Esophagus (tissue), 2 donors: Measurements from ENCODE around the gene SPATA12. TPM values are rescaled to one million over a fixed set of nuclear protein-coding genes. Genes with fewer than 3 reads are reported as not detected.

Experiments used
- H3K27ac ChIP-seq, 2 donors: one replicate each; pipeline ENCODE4 v1.5.1; 2013; ENCODE audit warnings: low read depth in 2 of 2, mild to moderate bottlenecking in 2 of 2, inconsistent platforms in 1 of 2, low read length in 1 of 2, moderate library complexity in 1 of 2
- H3K27me3 ChIP-seq, 2 donors: one replicate each; pipeline ENCODE4 v1.6.1; 2013; ENCODE audit warnings: low read length in 2 of 2, control low read depth in 1 of 2, mild to moderate bottlenecking in 1 of 2; ENCODE audit not compliant: insufficient read depth in 2 of 2, control insufficient read depth in 1 of 2
- H3K36me3 ChIP-seq, 2 donors: one replicate each; pipeline ENCODE4 v1.6.1; 2013; ENCODE audit warnings: low read length in 1 of 2; ENCODE audit not compliant: control insufficient read depth in 2 of 2, insufficient read depth in 2 of 2
- H3K4me1 ChIP-seq, 2 donors: one replicate each; pipeline ENCODE4 v1.6.1; 2013; ENCODE audit warnings: low read length in 1 of 2; ENCODE audit not compliant: control insufficient read depth in 2 of 2, insufficient read depth in 2 of 2
- H3K4me3 ChIP-seq, 2 donors: one replicate each; pipeline ENCODE4 v1.5.1; 2013; ENCODE audit warnings: low read length in 2 of 2, mild to moderate bottlenecking in 2 of 2, low read depth in 1 of 2, moderate library complexity in 1 of 2
- H3K9me3 ChIP-seq, 2 donors: one replicate each; pipeline ENCODE4 v1.6.1; 2013; ENCODE audit warnings: mild to moderate bottlenecking in 2 of 2, low read depth in 1 of 2, low read length in 1 of 2, moderate library complexity in 1 of 2; ENCODE audit not compliant: control insufficient read depth in 2 of 2, insufficient read depth in 1 of 2
- WGBS, 2 donors: extraction: QIAGEN DNeasy Blood & Tissue Kit; methylation state at CpG; one replicate each; pipeline ENCODE4 v1.1.7; 2013; 5-methylcytosine and 5-hydroxymethylcytosine counted together
- polyA plus RNA-seq, 2 donors: library from polyadenylated mRNA; stranded (reverse); fragments of 200-250 nt; gene quantifications; one replicate each; pipeline ENCODE4 v1.2.3, GENCODE V29; 2013
- donor health status: healthy with polysubstance abuse.
- donor health status: Bipolar disorder and iron deficiency.

Gene SPATA12
- polyA plus RNA-seq, 2 donors = 0.02 to 0.05 TPM

DNA sequence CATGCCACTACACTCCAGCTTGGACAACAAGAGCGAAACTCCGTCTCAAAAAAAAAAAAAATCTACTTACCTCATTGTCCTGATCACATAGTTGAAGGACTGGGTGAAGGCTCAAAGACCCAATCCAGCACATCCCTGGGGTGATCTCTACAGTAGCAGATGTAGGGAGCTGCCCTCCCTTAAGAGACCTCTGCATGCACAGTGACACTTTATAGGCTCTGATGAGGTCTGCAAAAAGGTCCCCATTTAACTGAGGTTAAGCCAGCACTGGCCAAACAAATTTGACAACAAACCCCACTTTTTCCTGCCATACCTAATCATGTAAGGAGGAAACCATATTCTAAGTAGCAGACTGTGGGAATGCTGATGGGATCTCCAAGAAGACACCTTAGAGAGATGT is 31.1 kb upstream of the SPATA12 start:
- 95 to 97% methylated on average over 2 of the region's 2 CpGs for WGBS, 2 donors
- Histone ChIP-seq H3K4me3 (no peak overlapping the region), H3K36me3 (peaks cover 0 to 4% of the 10 kb centered on the region in 2 donors), H3K27me3 (no peaks in the 10 kb centered on the region), H3K27ac (no peak overlapping the region), H3K4me1 (peaks cover 0 to 2% of the 10 kb centered on the region in 2 donors), H3K9me3 (no peaks in the 10 kb centered on the region)

DNA sequence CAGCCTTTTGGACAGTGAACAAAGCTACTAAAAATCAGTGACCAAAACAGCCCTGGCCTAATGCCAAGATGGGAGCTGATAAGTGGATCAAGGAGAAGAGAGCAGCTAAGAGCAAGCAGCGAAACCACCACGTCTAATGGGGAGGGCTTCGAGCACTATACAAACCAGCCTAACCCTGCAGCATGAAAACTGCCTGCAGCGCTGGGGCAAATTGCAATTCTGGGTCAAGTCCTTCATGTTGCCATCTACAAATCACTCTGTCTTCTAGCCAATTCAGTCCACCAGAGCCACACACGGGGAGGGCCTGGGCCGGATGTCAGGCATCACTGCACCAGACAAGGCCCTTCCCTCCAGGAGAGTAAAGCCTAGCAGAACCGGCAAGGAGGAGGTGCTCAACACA is 30.5 kb upstream of the SPATA12 start:
- H3K36me3 ChIP-seq = peaks cover 0 to 4% of the 10 kb centered on the region in 2 donors
- H3K27ac ChIP-seq = no peak overlapping the region
- no peaks in the 10 kb centered on the region for H3K27me3 ChIP-seq
- H3K4me1 ChIP-seq = peaks cover 0 to 2% of the 10 kb centered on the region in 2 donors
- H3K9me3 ChIP-seq = no peaks in the 10 kb centered on the region
- no peak overlapping the region for H3K4me3 ChIP-seq
- 73 to 77% methylated on average over 7 of the region's 7 CpGs for WGBS, 2 donors

DNA sequence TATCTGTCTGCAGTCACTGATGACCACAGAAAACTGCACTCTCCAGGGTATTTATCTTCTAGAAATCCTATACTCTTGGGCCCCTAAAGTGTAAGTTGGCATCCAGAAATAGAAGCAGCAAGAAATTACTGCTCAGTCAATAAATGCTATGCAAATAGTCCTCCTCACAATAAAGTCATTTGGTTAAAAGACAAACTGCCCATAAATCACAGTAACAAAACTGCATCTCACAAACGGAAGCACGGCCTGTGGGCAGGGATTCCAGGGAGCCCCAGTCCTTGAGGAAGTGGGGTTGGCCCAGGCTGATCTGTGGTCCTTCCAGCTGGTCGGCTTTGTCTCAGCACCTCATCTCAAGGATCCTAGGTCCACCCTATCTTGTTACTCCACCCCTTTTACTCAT is 29.7 kb upstream of the SPATA12 start:
- Histone ChIP-seq H3K27ac (no peak overlapping the region), H3K27me3 (no peaks in the 10 kb centered on the region), H3K36me3 (peaks cover 0 to 4% of the 10 kb centered on the region in 2 donors), H3K4me1 (peaks cover 0 to 2% of the 10 kb centered on the region in 2 donors), H3K9me3 (no peaks in the 10 kb centered on the region), H3K4me3 (no peak overlapping the region)
- WGBS, 2 donors = 54 to 74% methylated on average over 3 of the region's 3 CpGs

DNA sequence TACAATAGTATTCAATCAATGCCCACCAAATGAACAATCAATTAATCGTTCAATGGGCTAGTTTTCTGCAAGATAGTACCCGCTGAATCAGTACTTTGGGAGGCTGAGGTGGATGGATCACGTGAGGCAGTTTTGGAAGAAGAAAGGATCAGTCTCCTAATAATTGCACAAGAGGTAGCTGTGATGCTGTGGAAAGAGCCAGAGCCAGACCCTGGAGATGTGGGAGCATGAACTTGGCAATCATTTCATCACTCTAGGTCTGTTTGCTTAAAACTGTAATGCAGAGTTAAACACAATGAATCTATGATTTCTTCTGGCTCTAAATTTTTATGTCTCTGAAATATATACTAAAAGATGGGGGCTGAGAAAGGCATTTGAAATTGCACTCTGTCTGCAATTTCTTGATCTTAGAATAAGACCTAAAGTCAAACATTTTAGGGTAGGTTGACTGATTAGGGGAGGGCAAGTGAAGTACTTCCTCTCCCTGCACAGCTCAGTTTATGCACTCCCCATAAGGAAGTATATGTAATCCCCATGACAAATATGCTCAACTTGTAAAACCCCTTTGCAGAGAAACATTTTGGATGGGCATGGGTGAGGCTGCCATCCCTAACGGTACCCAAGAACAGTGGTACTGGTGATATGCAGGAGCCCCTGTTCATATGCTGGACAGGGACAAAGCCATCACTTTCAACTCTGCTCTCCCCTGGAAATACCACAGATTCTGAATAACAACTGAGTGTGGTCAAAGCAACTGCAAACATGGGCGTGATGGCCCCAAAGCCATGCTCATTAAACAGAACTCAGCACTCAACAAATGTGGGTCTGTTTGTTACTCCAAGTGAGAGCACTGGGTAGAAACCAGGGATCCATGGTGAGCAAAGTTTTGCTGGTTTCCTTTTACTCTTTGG is 28.6 kb upstream of the SPATA12 start:
- H3K27ac ChIP-seq = no peak overlapping the region
- no peaks in the 10 kb centered on the region for H3K9me3 ChIP-seq
- H3K4me1 ChIP-seq = peaks cover 0 to 2% of the 10 kb centered on the region in 2 donors
- peaks cover 0 to 4% of the 10 kb centered on the region in 2 donors for H3K36me3 ChIP-seq
- no peak overlapping the region for H3K4me3 ChIP-seq
- no peaks in the 10 kb centered on the region for H3K27me3 ChIP-seq
- 71 to 82% methylated on average over 5 of the region's 5 CpGs for WGBS, 2 donors

DNA sequence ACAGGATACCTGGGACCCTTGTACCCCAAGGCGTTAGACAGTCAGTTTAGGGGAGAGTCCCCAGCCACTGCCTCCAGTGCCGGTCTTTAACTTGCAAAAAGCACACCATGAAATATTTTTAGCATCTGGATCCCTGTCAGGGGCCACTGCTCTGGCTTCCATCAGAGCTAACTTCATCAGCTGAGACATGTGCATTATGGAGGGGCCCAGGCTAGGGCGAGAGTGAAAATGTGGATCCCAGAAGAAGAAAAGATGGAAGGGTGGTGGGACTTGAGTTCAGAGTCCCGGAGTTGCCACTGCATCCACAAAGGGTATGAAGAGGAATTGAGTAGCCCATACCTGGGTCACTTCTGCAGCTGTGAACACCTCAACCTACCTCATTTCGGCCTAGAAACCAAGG is 23.5 kb upstream of the SPATA12 start:
- peaks cover 0 to 1% of the 10 kb centered on the region in 2 donors for H3K36me3 ChIP-seq
- WGBS, 2 donors = 87 to 92% methylated on average over 5 of the region's 5 CpGs
- no peak overlapping the region for H3K27ac ChIP-seq
- no peaks in the 10 kb centered on the region for H3K9me3 ChIP-seq
- peaks cover 0 to 2% of the 10 kb centered on the region in 2 donors for H3K4me1 ChIP-seq
- H3K27me3 ChIP-seq = no peaks in the 10 kb centered on the region
- no peak overlapping the region for H3K4me3 ChIP-seq

DNA sequence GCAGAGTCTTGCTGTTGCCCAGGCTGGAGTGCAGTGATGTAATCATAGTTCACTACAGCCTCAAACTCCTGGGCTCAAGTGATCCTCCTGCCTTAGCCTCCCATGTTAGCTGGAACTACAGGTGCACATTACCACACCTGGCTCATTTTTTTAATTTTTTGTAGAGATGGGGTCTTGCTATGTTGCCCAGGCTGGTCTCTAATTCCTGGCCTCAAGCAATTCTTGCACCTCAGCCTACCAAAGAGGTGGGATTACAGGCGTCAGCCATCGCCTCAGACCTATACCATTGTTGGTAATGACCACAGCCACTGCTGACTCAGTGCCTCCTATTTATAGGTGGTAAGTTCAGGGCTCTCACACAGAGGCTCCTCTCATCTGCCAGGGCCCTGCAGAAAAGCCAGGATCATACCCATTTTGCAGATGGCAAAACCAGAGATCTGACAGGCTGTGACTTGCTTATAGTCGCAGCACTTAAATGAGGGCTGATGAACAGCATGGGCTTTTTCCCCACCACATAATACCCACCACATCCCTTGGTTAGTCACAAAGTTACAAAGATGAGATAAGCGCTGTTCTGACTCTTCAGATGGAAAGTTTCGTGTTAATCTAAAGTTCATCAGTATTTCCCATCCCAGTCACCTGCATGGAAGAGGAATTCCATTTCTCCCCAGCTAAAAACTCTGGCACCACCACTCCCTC is 21.8 kb upstream of the SPATA12 start:
- WGBS, 2 donors = 79 to 88% methylated on average over 5 of the region's 5 CpGs
- Histone ChIP-seq H3K27ac (no peak overlapping the region), H3K36me3 (peaks cover 0 to 1% of the 10 kb centered on the region in 2 donors), H3K4me3 (no peak overlapping the region), H3K4me1 (peaks cover 0 to 2% of the 10 kb centered on the region in 2 donors), H3K9me3 (no peaks in the 10 kb centered on the region), H3K27me3 (no peaks in the 10 kb centered on the region)

DNA sequence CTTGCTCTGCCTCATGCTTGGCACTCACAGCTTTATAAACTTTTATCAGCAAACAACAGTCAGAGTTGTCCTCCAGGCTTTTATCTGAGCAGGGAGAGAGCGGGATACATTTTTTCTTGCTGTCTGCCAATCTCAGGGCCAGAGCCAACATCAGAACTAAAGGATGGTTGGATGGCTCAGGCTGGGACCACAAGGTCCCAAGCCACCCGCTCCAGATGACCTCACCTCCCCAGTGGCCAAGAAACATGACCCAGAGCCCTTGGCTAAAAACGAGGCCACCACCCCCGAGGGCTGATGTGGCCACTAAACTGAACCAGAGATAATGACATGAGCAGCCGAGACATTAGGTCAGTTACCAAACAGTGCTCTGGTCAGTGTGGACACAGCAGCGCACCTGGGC is 18.8 kb upstream of the SPATA12 start:
- Histone ChIP-seq H3K27ac (no peak overlapping the region), H3K9me3 (no peaks in the 10 kb centered on the region), H3K4me1 (peaks cover 0 to 5% of the 10 kb centered on the region in 2 donors), H3K4me3 (no peak overlapping the region), H3K27me3 (no peaks in the 10 kb centered on the region), H3K36me3 (no peaks in the 10 kb centered on the region)
- WGBS, 2 donors = 58% methylated on average over 6 of the region's 6 CpGs

DNA sequence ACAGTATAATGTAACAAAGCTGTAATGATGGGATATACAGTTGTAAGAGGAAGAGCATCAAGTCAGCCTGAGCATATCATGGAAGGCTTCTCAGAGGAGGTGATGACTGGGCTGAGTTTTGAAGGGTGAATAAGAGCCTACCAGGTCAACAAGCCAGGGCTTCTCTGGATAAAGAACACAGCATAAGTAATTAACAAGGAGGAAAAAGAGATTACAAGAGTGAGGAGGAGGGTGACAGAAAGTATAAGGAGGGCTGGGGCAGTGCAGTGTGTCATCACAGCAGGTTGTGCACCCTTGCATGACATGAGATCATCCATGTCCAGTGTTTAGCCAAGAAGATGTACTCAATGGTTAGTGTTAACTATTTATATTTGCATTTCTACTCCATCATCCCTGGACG is 16.9 kb upstream of the SPATA12 start:
- H3K36me3 ChIP-seq = no peaks in the 10 kb centered on the region
- no peak overlapping the region for H3K27ac ChIP-seq
- no peaks in the 10 kb centered on the region for H3K9me3 ChIP-seq
- no peak overlapping the region for H3K4me3 ChIP-seq
- 0% methylated on average over 1 of the region's 1 CpG for WGBS, 2 donors
- H3K27me3 ChIP-seq = no peaks in the 10 kb centered on the region
- peaks cover 0 to 7% of the 10 kb centered on the region in 2 donors for H3K4me1 ChIP-seq

DNA sequence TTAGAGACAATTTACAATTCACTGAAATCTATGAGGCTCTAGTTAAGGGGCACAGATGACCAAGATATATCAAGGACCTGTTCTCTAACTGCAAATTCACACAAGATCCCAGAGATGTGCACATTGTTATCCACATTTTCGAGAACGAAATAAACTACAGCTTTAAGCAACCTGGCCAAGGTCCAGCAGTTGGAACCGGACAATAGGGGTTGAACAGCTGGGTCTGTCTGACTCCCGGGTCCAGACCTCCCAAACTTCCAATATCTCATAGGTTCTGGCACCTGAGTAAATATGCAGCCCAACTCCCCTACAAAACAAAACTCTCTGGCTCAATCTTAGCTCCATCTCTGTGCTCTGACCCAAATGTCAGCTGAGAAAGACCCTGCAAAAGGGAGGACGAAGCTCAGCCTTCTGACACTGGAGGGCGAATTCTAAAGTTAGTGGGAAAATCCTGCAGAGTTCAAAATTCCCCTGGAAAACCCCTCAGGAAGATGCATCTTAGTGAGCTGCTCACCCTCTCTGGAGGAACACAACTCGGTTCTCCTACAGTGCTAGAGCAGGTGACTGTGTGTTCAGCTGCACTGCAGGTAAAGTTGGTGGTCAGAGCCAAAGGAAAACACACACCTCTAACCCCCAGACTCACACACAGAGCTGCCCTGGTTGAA is 14.2 kb upstream of the SPATA12 start:
- H3K4me3 ChIP-seq = no peak overlapping the region
- 40 to 42% methylated on average over 7 of the region's 7 CpGs for WGBS, 2 donors

More for the DNA sequence above, 14.2 kb upstream of the SPATA12 start:
- no peaks in the 10 kb centered on the region for H3K9me3 ChIP-seq
- no peaks in the 10 kb centered on the region for H3K36me3 ChIP-seq
- H3K4me1 ChIP-seq = peaks cover 2 to 19% of the 10 kb centered on the region in 2 donors
- no peak overlapping the region for H3K27ac ChIP-seq
- H3K27me3 ChIP-seq = no peaks in the 10 kb centered on the region
